Stimulated activated CD4-positive, alpha-beta T cell treated with anti-CD3 and anti-CD28 coated beads, TNF-alpha, amount 100 ng/mL, for 24 hours (primary cell): ENCODE results near the gene RFXANK.

ENCODE experiments used
- DNase-seq, 3 experiments: peaks; one replicate each; pipeline ENCODE4 v3.0.0-alpha.2; 2020; ENCODE audit warnings: low read depth in 3 of 3

Gene RFXANK

GRCh38 chr19:19229701-19230100 lies 37.6 kb downstream of the RFXANK start:
- no peak for DNase-seq

- DNase-seq = no peak
These were observed 38.9 kb downstream of the RFXANK start for GRCh38 chr19:19230999-19231398.

DNA sequence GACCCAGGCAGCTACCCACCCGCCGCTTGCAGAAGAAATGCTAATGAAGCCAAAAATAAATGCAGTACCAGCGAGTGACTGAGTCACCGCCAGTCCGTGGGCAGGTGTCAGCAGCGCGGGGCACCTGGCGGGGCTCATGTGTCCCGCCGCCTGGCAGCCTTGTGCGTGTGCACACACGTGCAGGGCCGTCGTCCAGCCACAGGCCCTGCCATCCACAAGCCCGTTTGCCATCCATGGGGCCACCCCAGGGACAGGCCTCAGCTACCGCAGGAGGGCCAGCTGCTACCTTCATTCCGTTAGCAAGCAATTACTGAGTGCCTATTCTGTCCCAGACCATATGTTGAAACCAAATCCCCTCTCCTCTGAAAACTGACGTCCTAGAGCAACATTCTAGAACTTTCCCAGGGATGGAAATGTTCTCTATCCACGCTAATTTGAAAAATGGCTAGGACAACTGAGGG lies 40.2 kb downstream of the RFXANK start:
- no peak for DNase-seq

DNA sequence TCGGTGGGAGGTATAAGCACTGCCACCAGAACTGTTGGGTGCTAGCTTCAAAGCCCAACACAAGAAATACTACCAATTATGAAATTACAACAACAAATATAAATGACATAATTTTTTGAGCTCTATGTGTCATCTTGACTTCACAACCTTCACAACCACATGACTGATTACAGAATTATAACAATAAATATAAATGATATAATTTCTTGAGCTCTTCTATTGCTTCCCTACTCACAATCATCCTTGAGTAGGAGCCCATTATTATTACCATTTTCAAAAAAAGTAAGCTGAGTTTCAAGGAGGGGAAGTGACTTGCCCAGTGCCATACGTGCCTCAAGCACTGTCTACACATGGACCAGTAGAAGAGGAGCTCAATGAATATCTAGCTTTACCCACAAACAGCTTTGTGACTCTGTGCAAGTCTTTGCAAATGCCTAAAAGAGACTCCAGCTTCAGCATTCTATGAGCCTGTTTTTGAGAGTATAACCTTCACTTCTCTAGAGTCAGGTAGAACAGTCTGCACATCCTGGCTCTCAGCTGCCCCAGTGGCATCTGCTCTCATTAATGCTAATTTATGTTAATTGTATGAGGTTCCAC lies 42.3 kb downstream of the RFXANK start:
- DNase-seq = no peak

DNA sequence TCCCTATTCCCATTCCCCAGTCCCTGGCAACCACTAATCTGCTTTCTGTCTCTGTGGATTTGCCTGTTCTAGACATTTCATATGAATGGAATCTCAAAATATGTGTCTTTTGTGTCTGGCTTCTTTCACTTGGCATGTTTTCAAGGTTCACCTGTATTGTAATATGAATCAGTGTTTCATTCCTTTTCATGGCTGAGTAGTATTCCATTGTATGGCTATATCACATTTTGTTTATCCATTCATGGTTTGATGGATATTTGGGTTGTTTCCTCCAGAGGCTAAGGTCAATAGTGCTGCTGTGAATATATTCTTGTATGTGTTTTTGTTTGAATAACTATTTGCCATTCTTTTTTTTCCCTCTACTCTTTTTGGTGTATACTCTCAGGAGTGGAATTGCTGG lies 44.1 kb downstream of the RFXANK start:
- DNase-seq = no peak

- DNase-seq = no peak
These were observed 46.3 kb downstream of the RFXANK start for GRCh38 chr19:19238126-19238894.

DNA sequence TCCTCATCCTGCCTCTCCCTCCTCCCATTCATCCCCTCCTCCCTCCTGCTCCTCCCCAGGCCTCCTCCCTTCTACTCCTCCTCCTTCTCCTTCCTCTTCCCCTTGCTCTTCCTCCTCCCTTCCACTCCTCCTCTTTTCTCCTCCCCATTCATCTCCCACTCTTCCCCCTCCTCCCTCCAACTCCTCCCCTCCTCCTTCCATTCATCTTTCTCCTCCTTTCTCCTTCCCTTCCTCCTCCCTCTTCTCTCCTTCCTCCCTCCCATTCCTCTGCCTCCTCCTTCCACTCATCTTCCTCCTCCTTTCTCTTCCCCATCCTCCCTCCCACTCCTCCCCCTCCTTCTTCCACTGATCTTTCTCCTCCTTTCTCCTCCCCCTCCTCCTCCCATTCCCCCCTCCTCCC lies 47.6 kb downstream of the RFXANK start:
- no peak for DNase-seq

DNA sequence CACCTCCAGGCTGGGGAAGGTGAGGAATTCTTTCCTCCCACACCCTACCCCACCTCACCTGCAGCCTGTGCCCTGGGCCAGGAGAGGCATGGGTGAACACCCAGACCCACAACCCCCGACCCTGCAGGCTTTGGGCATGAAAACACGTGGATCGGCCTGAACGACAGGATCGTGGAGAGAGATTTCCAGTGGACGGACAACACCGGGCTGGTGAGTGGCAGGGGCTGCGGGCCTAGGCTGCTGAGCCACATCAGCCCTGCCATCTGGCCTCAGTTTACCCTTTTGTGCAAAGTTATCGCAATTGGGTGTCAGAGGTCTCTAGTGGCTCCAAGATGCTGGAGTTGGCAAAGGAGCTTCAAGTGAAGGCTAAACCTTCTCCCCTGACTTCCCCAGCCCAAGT lies 48.4 kb downstream of the RFXANK start:
- no peak for DNase-seq

- DNase-seq = no peak
These were observed 58.2 kb downstream of the RFXANK start for GRCh38 chr19:19250196-19250801.
